ENCODE results near the gene TUBA3E.
"Not testable (repeated sequence)": the region's sequence is repeated elsewhere in the genome, so short reads cannot be mapped to it uniquely, and the experiment has no call there.

DNA sequence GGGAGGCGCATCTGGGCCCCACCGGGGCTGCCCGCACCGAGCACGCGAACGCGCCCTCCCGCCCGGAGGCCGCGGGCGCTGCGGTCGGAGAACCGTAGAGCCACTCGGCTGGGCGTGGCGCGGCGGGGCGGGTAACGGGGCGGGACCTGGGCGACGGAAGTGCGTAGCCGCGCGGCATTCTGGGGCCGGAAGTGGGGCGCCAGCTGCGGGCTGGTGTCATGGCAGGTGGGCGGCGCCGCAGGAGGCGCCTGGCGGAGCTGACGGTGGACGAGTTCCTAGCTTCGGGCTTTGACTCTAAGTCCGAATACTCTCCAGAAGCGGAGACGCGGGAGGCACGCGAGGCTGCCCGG is 30.9 kb upstream of the TUBA3E start:
- TF ChIP-seq, protein P1, sequence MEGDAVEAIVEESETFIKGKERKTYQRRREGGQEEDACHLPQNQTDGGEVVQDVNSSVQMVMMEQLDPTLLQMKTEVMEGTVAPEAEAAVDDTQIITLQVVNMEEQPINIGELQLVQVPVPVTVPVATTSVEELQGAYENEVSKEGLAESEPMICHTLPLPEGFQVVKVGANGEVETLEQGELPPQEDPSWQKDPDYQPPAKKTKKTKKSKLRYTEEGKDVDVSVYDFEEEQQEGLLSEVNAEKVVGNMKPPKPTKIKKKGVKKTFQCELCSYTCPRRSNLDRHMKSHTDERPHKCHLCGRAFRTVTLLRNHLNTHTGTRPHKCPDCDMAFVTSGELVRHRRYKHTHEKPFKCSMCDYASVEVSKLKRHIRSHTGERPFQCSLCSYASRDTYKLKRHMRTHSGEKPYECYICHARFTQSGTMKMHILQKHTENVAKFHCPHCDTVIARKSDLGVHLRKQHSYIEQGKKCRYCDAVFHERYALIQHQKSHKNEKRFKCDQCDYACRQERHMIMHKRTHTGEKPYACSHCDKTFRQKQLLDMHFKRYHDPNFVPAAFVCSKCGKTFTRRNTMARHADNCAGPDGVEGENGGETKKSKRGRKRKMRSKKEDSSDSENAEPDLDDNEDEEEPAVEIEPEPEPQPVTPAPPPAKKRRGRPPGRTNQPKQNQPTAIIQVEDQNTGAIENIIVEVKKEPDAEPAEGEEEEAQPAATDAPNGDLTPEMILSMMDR (IDR thresholded peaks at IDR 0.05): not testable (repeated sequence)
- TF ChIP-seq POLR2A (IDR thresholded peaks at IDR 0.05): not testable (repeated sequence)
